Head of caudate nucleus (tissue), 42 donors: ENCODE data around the gene TMEM63A.
A peak's percentile ranks its signal among the peaks of the same experiment; 100 is the strongest.
"Not testable (repeated sequence)": the region's sequence is repeated elsewhere in the genome, so short reads cannot be mapped to it uniquely, and the experiment has no call there.

Experiments
- DNase-seq, 42 donors: peaks; one replicate each; pipeline versions ENCODE4 v3.0.0 to v3.0.0-alpha.2; 2020 to 2021; ENCODE audit warnings: mixed read lengths in 7 of 42
- intact Hi-C: fragments of 100-400 bp; cut with DNase I; formaldehyde crosslinking; loops from one replicate; pipeline ENCODE4 v1.15.0; 2022

The TMEM63A gene

DNA sequence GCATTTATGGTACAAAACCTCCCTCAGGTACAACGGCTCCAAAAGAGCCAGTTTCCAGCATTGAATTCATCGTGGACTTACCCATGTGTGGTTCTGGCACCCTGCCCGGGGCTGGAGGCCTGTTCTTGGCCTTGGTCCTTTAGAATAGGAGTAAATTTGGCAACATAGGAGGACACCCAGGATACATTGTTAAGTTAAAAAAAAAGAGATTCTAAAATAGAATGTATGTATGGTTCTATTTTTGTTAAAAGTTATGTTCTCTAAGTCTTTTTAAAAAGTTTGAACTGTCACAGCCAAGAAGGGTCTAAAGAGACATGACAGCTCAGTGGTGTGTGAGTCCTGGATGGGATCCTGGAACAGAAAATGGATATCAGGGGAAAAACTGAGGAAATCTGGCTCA is 46.3 kb downstream of the TMEM63A start:
- intact Hi-C loops: no loop called here
- DNase-seq: no peak

DNA sequence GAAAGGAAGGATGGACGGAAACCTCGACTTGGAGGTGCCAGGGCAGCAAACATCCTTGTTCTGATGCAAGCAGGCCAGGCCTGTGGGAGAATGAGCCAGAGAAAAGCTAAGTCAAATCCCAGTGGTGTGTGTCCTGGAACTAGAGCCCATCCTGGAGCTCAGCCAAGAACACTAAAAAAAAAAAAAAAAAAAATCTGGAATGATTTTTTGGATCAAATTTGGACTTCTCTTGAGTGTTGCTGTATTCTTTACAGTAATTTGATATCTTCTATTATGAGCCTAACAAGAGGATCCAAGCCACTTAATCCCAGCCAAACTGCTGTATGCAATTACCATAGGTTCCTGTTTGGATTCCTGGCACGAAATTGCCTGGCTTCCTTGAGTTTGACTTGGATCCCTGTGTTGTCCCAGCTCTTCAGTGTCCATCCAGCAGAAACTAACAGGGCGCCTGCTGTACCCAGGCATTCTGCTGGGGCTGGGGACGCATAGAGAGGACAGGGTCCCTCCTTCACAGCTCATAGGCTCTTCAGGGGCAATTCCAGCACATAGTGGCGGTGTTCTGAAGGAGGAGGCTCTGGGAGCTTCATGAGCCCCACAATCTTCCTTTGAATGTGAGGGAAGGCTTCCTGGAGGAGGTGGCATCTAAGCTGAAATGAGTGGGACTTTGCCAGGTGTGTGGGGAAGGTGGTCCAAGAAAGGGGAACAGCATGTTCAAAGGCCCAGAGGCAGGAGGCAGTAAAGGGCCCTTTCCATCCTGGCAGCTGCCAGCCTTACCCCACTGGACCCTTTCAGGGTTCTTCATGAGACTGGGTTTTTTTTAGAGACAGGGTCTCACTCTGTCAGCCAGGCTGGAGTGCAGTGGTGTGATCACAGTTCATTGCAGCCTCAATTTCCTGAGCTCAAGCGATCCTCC is 47.5 kb downstream of the TMEM63A start:
- peak in 1 of 42 donors; percentile 44 for DNase-seq
- intact Hi-C loops: no loop called here

- intact Hi-C loops: no loop called here
- DNase-seq: no peak
Observed at GRCh38 chr1:225830841-225831240, 51.3 kb downstream of the TMEM63A start.

- no peak for DNase-seq
- intact Hi-C loops: no loop called here
Observed at GRCh38 chr1:225828706-225829345, 53.4 kb downstream of the TMEM63A start.

- no peak for DNase-seq
- intact Hi-C loops: no loop called here
Observed at GRCh38 chr1:225827076-225827475, 55.1 kb downstream of the TMEM63A start.

GRCh38 chr1:225825607-225826007 is 56.6 kb downstream of the TMEM63A start:
- peak in 1 of 42 donors; percentile 3 for DNase-seq
- intact Hi-C loops: no loop called here

DNA sequence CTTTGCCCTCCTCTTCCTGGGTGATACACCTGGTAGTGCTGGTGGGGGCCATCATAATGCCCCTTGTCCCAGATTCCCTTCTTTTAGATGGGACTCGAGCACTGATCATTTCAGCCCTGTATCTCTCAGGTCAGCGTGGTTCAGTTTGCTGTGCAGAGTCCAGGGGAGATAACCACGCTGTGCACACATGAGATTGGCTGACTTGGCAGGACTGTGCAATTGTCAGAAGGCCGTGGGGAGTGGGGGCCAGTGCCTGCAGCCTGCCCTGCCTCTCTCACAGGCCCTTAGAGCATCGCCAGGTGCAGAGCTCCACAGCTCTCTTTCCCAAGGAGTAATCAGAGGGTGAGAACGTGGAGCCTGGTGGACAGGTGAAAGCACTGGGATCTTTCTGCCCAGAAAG is 57.1 kb downstream of the TMEM63A start:
- intact Hi-C loops: no loop called here
- no peak for DNase-seq

DNA sequence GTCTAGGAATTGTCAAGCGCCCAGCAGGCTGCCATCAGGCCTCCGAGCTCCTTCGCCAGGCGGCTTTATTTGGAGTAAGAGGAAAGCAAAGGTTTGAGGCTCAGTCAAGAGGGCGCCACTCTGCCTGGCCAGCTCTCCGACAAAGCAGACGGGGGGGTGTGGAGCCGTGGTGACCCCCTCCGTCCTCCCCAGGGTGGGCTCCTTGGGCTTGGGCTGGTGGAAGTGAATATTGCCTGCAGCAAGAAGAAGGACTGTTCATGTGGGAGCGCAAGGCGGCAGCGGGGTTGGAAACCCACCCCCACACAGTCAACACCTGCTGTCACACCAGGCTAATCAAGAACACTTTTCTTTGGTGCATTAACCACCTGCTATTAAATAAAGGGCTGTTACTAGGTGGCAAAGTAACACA is 57.6 kb downstream of the TMEM63A start:
- intact Hi-C loops: no loop called here

GRCh38 chr1:225823811-225824261 is 58.3 kb downstream of the TMEM63A start:
- no peak for DNase-seq

More for the DNA sequence above, 57.6 kb downstream of the TMEM63A start:
- peak in 1 of 42 donors; percentile 3 for DNase-seq

DNA sequence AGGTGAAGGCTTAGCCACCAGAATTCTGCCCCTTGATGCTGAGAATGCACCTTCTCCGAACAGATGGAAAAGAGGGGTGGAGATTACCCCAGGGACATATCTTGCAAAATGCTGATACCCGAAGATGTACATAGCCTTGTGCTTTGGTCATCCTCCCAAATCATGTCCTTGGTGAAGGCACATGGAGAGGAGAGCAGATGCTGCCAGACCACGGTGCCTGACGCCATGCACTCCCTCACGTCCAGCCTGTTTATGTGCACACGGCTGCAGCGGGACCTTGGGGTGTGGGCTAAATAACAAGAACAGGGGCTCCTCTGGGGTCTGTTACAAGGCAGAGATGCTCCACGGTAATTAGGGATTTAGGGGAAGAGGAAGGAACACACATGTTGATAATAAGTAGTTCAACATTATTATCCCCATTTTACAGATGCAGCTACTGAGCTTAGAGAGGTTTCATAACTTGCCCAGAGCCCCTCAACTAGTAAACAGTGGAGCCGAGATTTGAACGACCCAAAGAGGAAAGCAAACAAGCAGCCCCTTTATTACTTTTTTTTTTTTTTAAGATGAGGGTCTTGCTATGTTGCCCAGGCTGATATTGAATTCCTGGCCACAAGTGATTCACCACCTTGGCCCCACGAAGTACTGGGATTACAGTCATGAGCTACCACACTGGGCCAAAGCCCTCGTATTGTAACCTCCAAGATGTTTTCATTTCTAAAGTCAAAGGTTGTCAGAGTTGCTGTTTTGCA is 59.4 kb downstream of the TMEM63A start:
- intact Hi-C loops: no loop called here
- no peak for DNase-seq

More at GRCh38 chr1:225823811-225824261, 58.3 kb downstream of the TMEM63A start:
- intact Hi-C loops: no loop called here

DNA sequence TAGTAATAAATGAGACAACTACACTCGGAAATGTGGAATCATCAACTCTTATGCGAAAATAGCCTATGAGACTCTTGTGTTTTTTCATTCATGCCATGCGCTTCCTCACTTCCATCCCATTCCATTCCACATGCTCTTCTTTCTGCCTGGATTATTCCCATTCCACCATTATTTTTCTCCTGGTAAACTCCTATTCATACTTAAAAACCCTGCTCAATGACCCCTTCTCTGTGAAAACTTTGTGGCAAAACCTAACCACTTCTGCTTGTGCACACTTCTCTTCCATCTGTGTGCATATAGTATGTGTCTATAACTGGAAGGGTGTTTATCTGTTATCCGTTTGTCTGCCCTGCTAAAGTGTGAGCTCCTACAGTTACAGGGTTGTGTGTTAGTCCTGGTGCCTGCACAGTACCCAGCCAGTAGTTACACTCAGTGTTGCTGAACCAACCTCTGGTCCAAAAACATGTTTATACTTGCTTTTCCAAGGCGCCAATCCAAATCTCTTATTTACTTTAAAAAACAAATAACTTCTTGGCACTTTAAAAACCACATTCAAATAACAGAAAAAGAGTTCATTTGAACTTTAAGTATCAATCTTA is 61.6 kb downstream of the TMEM63A start:
- DNase-seq: no peak
- intact Hi-C loops: no loop called here

DNA sequence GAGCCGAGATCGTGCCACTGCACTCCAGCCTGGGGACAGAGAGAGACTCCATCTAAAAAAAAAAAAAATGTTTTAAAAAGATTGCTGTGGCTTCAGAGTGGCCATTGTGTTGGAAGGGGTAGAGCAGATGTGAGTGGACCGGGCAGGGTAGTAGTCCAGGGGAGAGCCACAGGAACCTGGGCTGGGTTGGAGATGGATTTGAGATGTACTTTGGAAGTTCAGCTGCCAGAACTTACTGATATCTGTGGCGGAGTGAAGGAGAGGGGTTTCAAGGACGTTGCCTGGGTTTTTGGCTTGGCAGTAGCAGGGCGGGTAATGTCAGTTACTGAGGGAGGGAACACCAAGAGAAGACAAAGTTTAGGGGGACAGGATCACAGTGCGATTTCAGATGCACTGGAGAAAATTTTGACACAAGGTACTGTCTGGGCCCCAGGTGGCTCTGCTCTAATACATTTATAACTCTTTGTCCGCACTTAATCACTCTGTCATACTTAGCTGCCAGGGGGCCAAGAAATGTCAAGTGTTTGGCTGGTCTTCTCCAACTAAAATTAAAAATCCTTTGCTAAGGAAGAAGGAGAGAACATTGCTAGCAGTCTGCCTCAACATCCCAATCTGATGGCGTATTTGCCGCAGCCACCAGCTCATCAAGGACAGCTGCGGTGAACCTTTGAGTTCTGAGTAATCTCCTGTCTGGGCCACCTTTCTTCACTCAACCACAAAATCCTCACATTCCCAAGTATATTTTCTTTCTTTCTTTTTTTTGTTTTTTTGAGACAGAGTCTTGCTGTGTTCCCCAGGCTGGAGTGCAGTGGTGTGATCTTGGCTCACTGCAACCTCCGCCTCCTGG is 62.6 kb downstream of the TMEM63A start:
- no peak for DNase-seq
- intact Hi-C loops: no loop called here

DNA sequence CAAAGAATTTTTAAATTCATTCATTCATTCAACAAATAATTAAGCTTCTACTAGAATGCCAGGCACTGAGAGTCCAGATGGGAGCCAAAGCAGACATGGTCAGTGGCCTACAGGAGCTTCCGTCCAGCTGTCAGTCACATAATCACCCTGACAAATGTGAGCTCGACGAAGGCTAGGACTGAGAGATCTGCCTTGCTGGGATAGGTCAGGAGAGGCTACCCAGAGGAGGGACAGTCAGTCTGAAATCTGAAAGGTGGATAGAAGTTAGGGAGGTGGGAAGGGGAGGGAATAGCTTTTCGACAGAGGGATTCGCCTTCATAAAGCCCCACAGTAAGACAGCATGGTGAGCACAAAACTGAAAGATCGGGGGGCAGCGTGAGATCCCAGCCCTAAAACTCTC is 64.0 kb downstream of the TMEM63A start:
- no peak for DNase-seq
- intact Hi-C loops: no loop called here

DNA sequence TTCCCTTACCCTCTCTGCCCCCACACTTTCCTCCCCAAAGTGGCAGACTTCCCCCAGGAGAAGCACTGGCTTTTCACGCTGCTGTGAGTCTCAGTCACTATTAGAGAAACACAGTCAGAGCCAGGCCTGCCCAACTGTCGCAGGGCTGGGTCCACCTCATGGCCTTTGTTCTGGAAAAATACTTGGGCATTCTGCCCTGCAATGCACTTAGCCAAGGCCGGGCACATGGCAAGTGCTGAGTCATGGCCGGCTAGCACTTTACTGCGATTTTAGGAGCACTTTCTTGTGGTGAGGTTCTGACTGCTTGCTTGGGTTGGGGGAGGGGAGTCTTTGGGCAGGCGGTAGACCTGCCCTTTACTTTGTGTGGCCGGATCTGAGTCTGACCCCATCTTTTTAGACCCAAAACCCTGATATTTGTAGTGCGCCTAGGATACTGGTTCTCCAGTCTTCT is 64.5 kb downstream of the TMEM63A start:
- intact Hi-C loops: no loop called here
- DNase-seq: peak; percentile 54 to 93 (median 80)

GRCh38 chr1:225816643-225817538 is 65.3 kb downstream of the TMEM63A start:
- intact Hi-C loops: no loop called here
- peak in 21 of 42 donors; percentile 11 to 67 (median 40) for DNase-seq

GRCh38 chr1:225815526-225816178 is 66.5 kb downstream of the TMEM63A start:
- intact Hi-C loops: no loop called here
- no peak for DNase-seq

DNA sequence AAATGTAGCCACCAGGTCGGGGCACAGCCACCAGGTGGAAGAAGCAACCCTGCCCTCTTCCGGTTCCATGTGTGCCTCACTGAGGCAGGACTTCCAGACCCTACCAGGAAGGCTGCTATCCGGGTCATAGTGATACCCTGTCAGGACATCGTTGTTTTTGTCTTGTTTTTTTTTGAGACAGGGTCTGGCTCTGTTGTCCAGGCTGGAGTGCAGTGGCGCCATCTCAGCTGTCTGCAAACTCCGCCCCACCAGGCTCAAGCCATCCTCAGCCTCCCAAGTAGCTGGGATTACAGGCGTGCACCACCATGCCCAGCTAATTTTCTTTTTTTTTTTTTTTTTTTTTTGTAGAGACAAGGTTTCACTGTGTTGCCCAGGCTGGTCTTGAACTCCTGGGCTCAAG is 67.1 kb downstream of the TMEM63A start:
- DNase-seq, intact Hi-C loops: not testable (repeated sequence)
